Measurements from ENCODE around the gene SPOUT1.

DNA sequence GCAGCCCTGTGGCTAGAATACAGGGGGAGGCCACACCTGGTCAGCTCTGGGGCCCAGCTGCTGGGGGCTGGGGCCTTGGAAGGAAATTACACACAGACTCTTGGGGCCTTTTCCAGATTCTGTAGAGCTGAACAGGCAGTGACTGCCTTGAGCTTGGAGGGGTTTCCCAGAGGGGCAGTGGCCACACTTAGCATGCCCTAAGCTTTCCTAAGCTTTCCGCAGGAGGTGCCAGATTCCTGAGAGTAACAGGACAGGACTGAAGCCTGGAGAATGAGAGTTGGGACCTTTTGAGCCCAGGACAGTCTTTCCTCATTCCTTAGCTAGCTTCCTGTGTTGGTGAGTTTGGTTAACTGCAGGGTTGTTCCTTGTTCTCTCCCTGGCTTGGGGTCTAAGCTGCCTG lies 41.1 kb downstream of the SPOUT1 start:
- TF ChIP-seq, protein P1, sequence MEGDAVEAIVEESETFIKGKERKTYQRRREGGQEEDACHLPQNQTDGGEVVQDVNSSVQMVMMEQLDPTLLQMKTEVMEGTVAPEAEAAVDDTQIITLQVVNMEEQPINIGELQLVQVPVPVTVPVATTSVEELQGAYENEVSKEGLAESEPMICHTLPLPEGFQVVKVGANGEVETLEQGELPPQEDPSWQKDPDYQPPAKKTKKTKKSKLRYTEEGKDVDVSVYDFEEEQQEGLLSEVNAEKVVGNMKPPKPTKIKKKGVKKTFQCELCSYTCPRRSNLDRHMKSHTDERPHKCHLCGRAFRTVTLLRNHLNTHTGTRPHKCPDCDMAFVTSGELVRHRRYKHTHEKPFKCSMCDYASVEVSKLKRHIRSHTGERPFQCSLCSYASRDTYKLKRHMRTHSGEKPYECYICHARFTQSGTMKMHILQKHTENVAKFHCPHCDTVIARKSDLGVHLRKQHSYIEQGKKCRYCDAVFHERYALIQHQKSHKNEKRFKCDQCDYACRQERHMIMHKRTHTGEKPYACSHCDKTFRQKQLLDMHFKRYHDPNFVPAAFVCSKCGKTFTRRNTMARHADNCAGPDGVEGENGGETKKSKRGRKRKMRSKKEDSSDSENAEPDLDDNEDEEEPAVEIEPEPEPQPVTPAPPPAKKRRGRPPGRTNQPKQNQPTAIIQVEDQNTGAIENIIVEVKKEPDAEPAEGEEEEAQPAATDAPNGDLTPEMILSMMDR (IDR thresholded peaks at IDR 0.05), result no peak
- TF ChIP-seq POLR2A (IDR thresholded peaks at IDR 0.05) (no peak), EP300 (IDR thresholded peaks at IDR 0.05) (no peak)
